ENCODE data around the gene SLC52A3. TPM values are rescaled to one million over a fixed set of nuclear protein-coding genes. Genes with fewer than 3 reads are reported as not detected.

The SLC52A3 gene
- total RNA-seq, 1 donor: not detected

DNA sequence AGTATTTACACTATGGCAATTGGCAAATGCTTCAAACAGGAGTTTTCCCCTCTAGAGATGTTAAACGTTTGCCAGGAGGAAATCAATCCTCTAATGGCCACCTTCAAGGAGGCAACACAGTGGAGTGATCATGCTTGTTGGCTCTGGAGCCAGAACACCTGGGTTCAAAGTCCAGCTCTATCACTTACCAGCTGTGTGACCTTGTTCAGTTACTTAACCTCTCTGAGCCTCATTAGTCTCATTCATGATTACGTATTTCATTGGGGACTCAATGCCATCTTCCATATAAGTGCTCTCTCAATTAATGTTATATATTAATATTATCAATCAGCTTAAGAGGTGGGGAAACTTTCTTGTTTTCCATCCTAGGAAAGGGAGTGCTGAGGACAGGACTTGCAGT is 26.1 kb downstream of the SLC52A3 start:
- Histone ChIP-seq H3K4me2 (ENCODE audit: insufficient read depth, low read length) (no peak overlapping the region), H3K79me2 (ENCODE audit: insufficient read depth, low read length) (no peaks in the 10 kb centered on the region), H3K27ac (ENCODE audit: low read depth, low read length) (no peak overlapping the region), H4K20me1 (ENCODE audit: insufficient read depth, low read length) (peaks cover 3% of the 10 kb centered on the region), H3K4me3 (ENCODE audit: insufficient read depth, low read length) (no peak overlapping the region), H3K27me3 (ENCODE audit: insufficient read depth, low read length) (peaks cover 7% of the 10 kb centered on the region), H3K9me3 (ENCODE audit: low read depth, low read length) (no peaks in the 10 kb centered on the region), H3K4me1 (ENCODE audit: insufficient read depth, low read length) (peaks cover 4% of the 10 kb centered on the region), H2AFZ (ENCODE audit: low read length) (no peak overlapping the region), H3K36me3 (ENCODE audit: insufficient read depth, low read length) (no peaks in the 10 kb centered on the region)
- no peak for DNase-seq (ENCODE audit: insufficient read length, low spot score, missing footprints)
- TF ChIP-seq, protein P1, sequence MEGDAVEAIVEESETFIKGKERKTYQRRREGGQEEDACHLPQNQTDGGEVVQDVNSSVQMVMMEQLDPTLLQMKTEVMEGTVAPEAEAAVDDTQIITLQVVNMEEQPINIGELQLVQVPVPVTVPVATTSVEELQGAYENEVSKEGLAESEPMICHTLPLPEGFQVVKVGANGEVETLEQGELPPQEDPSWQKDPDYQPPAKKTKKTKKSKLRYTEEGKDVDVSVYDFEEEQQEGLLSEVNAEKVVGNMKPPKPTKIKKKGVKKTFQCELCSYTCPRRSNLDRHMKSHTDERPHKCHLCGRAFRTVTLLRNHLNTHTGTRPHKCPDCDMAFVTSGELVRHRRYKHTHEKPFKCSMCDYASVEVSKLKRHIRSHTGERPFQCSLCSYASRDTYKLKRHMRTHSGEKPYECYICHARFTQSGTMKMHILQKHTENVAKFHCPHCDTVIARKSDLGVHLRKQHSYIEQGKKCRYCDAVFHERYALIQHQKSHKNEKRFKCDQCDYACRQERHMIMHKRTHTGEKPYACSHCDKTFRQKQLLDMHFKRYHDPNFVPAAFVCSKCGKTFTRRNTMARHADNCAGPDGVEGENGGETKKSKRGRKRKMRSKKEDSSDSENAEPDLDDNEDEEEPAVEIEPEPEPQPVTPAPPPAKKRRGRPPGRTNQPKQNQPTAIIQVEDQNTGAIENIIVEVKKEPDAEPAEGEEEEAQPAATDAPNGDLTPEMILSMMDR (IDR thresholded peaks at IDR 0.05; ENCODE audit: extremely low read depth, low read depth, low read length): no peak

DNA sequence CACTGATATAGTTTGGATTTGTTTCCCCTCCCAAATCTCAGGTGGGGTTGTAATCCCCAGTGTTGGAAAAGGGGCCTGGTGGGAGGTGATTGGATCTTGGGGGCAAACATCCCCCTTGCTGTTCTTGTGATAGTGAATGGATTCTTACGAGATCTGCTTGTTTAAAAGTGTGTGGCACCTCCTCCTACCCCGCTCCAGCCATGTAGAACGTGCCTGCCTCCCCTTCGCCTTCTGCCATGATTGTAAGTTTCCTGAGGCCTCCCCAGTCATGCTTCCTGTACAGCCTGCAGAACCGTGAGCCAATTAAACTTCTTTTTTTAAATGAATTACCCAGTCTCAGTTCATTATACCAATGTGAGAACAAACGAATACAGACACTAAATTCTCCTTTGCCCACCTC is 26.7 kb downstream of the SLC52A3 start:
- H3K36me3 ChIP-seq (ENCODE audit: insufficient read depth, low read length): no peaks in the 10 kb centered on the region
- H3K27ac ChIP-seq (ENCODE audit: low read depth, low read length): no peak overlapping the region
- H3K4me1 ChIP-seq (ENCODE audit: insufficient read depth, low read length): peaks cover 4% of the 10 kb centered on the region
- H3K79me2 ChIP-seq (ENCODE audit: insufficient read depth, low read length): no peaks in the 10 kb centered on the region
- no peaks in the 10 kb centered on the region for H3K9me3 ChIP-seq (ENCODE audit: low read depth, low read length)
- H4K20me1 ChIP-seq (ENCODE audit: insufficient read depth, low read length): peaks cover 3% of the 10 kb centered on the region
- no peak for DNase-seq (ENCODE audit: insufficient read length, low spot score, missing footprints)
- H3K4me3 ChIP-seq (ENCODE audit: insufficient read depth, low read length): no peak overlapping the region
- H2AFZ ChIP-seq (ENCODE audit: low read length): no peak overlapping the region
- peaks cover 7% of the 10 kb centered on the region for H3K27me3 ChIP-seq (ENCODE audit: insufficient read depth, low read length)
- TF ChIP-seq, protein P1 (IDR thresholded peaks at IDR 0.05; ENCODE audit: extremely low read depth, low read depth, low read length): no peak
- H3K4me2 ChIP-seq (ENCODE audit: insufficient read depth, low read length): no peak overlapping the region

DNA sequence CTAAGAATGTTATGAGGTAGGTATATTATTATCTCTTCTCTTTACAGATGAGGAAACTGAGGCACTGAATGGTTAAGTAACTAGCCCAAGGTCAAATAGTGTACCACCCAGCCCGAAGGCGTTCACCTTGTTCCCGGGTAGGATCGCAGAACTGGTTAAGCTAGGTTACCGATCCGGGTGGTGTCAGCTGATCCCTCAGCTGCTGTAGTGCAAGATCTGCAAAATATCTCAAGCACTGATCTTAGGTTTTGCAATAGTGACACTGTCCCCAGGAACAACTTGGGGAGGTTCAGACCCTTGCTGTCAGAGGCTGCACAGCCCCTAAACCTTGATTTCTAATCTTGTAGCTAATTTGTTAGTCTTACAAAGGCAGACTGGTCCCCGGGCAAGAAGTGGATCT is 28.1 kb downstream of the SLC52A3 start:
- Histone ChIP-seq H2AFZ (ENCODE audit: low read length) (no peak overlapping the region), H3K36me3 (ENCODE audit: insufficient read depth, low read length) (no peaks in the 10 kb centered on the region), H3K79me2 (ENCODE audit: insufficient read depth, low read length) (no peaks in the 10 kb centered on the region), H3K4me1 (ENCODE audit: insufficient read depth, low read length) (peaks cover 4% of the 10 kb centered on the region), H3K4me2 (ENCODE audit: insufficient read depth, low read length) (no peak overlapping the region), H3K4me3 (ENCODE audit: insufficient read depth, low read length) (no peak overlapping the region), H3K9me3 (ENCODE audit: low read depth, low read length) (no peaks in the 10 kb centered on the region), H4K20me1 (ENCODE audit: insufficient read depth, low read length) (peaks cover 3% of the 10 kb centered on the region), H3K27ac (ENCODE audit: low read depth, low read length) (no peak overlapping the region), H3K27me3 (ENCODE audit: insufficient read depth, low read length) (peaks cover 7% of the 10 kb centered on the region)
- no peak for DNase-seq (ENCODE audit: insufficient read length, low spot score, missing footprints)
- TF ChIP-seq, protein P1 (IDR thresholded peaks at IDR 0.05; ENCODE audit: extremely low read depth, low read depth, low read length): no peak

DNA sequence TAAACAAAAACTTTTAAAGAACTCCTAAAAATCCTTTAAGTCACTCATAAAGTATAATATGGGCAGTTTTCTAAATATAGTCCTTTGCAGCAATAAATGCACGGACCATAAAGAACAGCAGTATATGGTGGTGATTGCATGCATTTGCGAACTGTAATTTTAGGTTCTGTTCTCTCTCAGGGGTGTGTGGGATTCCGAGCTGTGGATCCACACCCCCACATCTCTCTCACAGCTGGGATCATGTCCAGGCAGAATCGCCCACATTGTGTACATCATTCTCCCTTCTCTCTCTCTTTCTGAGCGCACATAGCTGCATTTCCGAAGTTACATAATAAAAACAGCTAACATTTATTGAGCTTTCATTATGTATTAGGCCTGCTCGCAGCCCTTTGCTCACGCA is 28.6 kb downstream of the SLC52A3 start:
- H2AFZ ChIP-seq (ENCODE audit: low read length): no peak overlapping the region
- TF ChIP-seq, protein P1 (IDR thresholded peaks at IDR 0.05; ENCODE audit: extremely low read depth, low read depth, low read length): no peak
- no peaks in the 10 kb centered on the region for H3K79me2 ChIP-seq (ENCODE audit: insufficient read depth, low read length)
- H3K27me3 ChIP-seq (ENCODE audit: insufficient read depth, low read length): peaks cover 7% of the 10 kb centered on the region
- no peaks in the 10 kb centered on the region for H3K36me3 ChIP-seq (ENCODE audit: insufficient read depth, low read length)
- no peak overlapping the region for H3K27ac ChIP-seq (ENCODE audit: low read depth, low read length)
- H3K4me3 ChIP-seq (ENCODE audit: insufficient read depth, low read length): no peak overlapping the region
- H3K4me2 ChIP-seq (ENCODE audit: insufficient read depth, low read length): no peak overlapping the region
- H3K9me3 ChIP-seq (ENCODE audit: low read depth, low read length): no peaks in the 10 kb centered on the region
- H4K20me1 ChIP-seq (ENCODE audit: insufficient read depth, low read length): peaks cover 3% of the 10 kb centered on the region
- H3K4me1 ChIP-seq (ENCODE audit: insufficient read depth, low read length): peaks cover 4% of the 10 kb centered on the region
- DNase-seq (ENCODE audit: insufficient read length, low spot score, missing footprints): peak; percentile 42
